ENCODE data around the gene HNRNPL. TPM values are rescaled to one million over a fixed set of nuclear protein-coding genes. Genes with fewer than 3 reads are reported as not detected.

Gene HNRNPL
- polyA plus RNA-seq, 3 donors, result 51.9 to 234 (median 58.7) TPM

- no peak overlapping the region for H3K4me3 Mint-ChIP-seq
- intact Hi-C loops (cut with micrococcal nuclease), result no loop called here
- H3K27ac Mint-ChIP-seq, result peak overlapping the region in 1 of 7 donors; percentile 36
- no peaks in the 10 kb centered on the region for H3K4me1 Mint-ChIP-seq
- Histone ChIP-seq H3K79me2 (ENCODE audit: insufficient read depth, low read length) (peaks cover 47% of the 10 kb centered on the region), H3K4me3 (replicated peaks in 1 of 3; ENCODE audit: low read depth in 2 of 3, low read length in 3 of 3) (no peak overlapping the region), H4K20me1 (ENCODE audit: insufficient read depth, low read length) (peaks cover 87% of the 10 kb centered on the region), H3K27ac (ENCODE audit: low read depth in 1 of 2, low read length in 2 of 2) (no peak overlapping the region), H2AFZ (ENCODE audit: insufficient read depth, low read depth, low read length, poor library complexity, severe bottlenecking) (no peak overlapping the region), H3K9me3 (replicated peaks in 1 of 2; ENCODE audit: control insufficient read depth in 1 of 2, insufficient read depth in 1 of 2, low read length in 2 of 2) (no peaks in the 10 kb centered on the region), H3K9ac (ENCODE audit: insufficient read depth, low read length, poor library complexity, severe bottlenecking) (no peak overlapping the region), H3K4me1 (ENCODE audit: control insufficient read depth in 1 of 2, insufficient read depth in 2 of 2, low read length in 2 of 2) (no peaks in the 10 kb centered on the region), H3K4me2 (replicated peaks; ENCODE audit: extremely low read depth, low read length, poor library complexity, severe bottlenecking) (no peak overlapping the region), H3K36me3 (replicated peaks in 1 of 2; ENCODE audit: control insufficient read depth in 1 of 2, insufficient read depth in 2 of 2, low read length in 2 of 2) (peaks cover 95 to 99% of the 10 kb centered on the region in 2 donors), H3K27me3 (ENCODE audit: control insufficient read depth in 2 of 2, insufficient read depth in 2 of 2, low read length in 2 of 2) (no peaks in the 10 kb centered on the region)
- no peak for TF ChIP-seq CTCF (IDR thresholded peaks at IDR 0.05)
- no peaks in the 10 kb centered on the region for H3K9me3 Mint-ChIP-seq
- H3K27me3 Mint-ChIP-seq (ENCODE audit: low read depth in 3 of 3), result peaks cover 0 to 2% (median 0%) of the 10 kb centered on the region in 3 donors
- WGBS (ENCODE audit: insufficient coverage), result 89% methylated on average over 12 of the region's 28 CpGs
- no peak for DNase-seq
- H3K36me3 Mint-ChIP-seq, result peaks cover 90 to 98% of the 10 kb centered on the region in 2 donors
These were observed 9.8 kb downstream of the HNRNPL start for GRCh38 chr19:38839816-38840582.

GRCh38 chr19:38838986-38839761 lies 10.6 kb downstream of the HNRNPL start:
- H3K27me3 ChIP-seq (ENCODE audit: control insufficient read depth in 2 of 2, insufficient read depth in 2 of 2, low read length in 2 of 2), result no peaks in the 10 kb centered on the region
- H3K4me1 ChIP-seq (ENCODE audit: control insufficient read depth in 1 of 2, insufficient read depth in 2 of 2, low read length in 2 of 2), result no peaks in the 10 kb centered on the region
- peak overlapping the region in 1 of 2 donors; percentile 3 for H3K27ac ChIP-seq (ENCODE audit: low read depth in 1 of 2, low read length in 2 of 2)
- peaks cover 0 to 2% (median 0%) of the 10 kb centered on the region in 3 donors for H3K27me3 Mint-ChIP-seq (ENCODE audit: low read depth in 3 of 3)
- no peak overlapping the region for H2AFZ ChIP-seq (ENCODE audit: insufficient read depth, low read depth, low read length, poor library complexity, severe bottlenecking)
- H3K9me3 Mint-ChIP-seq, result no peaks in the 10 kb centered on the region
- H3K4me3 Mint-ChIP-seq, result no peak overlapping the region
- intact Hi-C loops (cut with micrococcal nuclease), result no loop called here
- no peak for DNase-seq
- H3K27ac Mint-ChIP-seq, result peak overlapping the region in 4 of 7 donors; percentile 35 to 77 (median 44)
- H3K79me2 ChIP-seq (ENCODE audit: insufficient read depth, low read length), result peaks cover 39% of the 10 kb centered on the region
- TF ChIP-seq CTCF (IDR thresholded peaks at IDR 0.05), result no peak
- no peak overlapping the region for H3K9ac ChIP-seq (ENCODE audit: insufficient read depth, low read length, poor library complexity, severe bottlenecking)
- WGBS (ENCODE audit: insufficient coverage), result 100% methylated on average over 4 of the region's 12 CpGs
- H3K9me3 ChIP-seq (replicated peaks in 1 of 2; ENCODE audit: control insufficient read depth in 1 of 2, insufficient read depth in 1 of 2, low read length in 2 of 2), result no peaks in the 10 kb centered on the region
- no peaks in the 10 kb centered on the region for H3K4me1 Mint-ChIP-seq
- no peak overlapping the region for H3K4me3 ChIP-seq (replicated peaks in 1 of 3; ENCODE audit: low read depth in 2 of 3, low read length in 3 of 3)
- peaks cover 78% of the 10 kb centered on the region for H4K20me1 ChIP-seq (ENCODE audit: insufficient read depth, low read length)
- H3K36me3 Mint-ChIP-seq, result peaks cover 82 to 90% of the 10 kb centered on the region in 2 donors
- H3K36me3 ChIP-seq (replicated peaks in 1 of 2; ENCODE audit: control insufficient read depth in 1 of 2, insufficient read depth in 2 of 2, low read length in 2 of 2), result peaks cover 86 to 91% of the 10 kb centered on the region in 2 donors
- H3K4me2 ChIP-seq (replicated peaks; ENCODE audit: extremely low read depth, low read length, poor library complexity, severe bottlenecking), result no peak overlapping the region
